ENCODE data around the gene FAM163B.
A peak's percentile ranks its signal among the peaks of the same experiment; 100 is the strongest.

The FAM163B gene

DNA sequence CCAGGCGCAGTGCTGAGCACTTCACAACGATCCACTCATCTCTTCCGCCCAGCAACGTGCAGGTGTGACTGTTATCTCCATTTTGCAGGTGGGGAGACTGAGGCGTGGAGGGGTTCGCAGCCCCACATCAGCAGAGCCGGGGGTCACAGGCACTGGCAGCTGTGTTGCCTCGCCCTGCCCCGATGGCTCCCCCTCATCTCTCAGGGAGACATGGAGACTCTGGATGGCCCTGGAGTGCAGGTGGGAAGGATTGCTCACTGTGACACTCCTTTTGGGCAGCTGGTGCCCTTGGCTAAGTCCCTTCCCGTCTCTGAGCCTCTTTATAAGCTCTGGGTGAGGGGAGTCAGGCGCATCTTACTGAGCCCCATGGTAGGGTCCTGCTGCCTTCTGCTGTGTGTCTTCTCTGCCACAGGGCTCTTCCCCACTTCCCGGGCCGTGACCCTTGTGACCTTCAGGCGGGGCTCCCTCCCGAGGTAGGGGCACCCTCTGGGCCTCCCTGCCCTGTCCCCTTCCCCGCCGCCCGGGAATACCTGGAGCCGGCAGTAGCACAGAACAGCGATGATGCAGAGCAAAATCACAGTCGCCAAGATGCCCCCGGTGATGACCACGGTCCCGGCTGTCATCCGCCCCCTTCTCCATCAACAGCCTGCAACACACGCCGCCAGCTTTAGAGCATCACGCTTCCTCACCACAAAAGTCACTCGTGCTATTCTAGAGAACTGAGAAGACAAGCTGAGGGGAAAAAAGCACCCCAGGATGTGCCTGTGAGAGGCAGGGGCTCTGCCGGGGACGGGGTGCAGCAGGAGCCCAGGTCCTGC lies 29.4 kb downstream of the FAM163B start:
- DNase-seq = no peak

DNA sequence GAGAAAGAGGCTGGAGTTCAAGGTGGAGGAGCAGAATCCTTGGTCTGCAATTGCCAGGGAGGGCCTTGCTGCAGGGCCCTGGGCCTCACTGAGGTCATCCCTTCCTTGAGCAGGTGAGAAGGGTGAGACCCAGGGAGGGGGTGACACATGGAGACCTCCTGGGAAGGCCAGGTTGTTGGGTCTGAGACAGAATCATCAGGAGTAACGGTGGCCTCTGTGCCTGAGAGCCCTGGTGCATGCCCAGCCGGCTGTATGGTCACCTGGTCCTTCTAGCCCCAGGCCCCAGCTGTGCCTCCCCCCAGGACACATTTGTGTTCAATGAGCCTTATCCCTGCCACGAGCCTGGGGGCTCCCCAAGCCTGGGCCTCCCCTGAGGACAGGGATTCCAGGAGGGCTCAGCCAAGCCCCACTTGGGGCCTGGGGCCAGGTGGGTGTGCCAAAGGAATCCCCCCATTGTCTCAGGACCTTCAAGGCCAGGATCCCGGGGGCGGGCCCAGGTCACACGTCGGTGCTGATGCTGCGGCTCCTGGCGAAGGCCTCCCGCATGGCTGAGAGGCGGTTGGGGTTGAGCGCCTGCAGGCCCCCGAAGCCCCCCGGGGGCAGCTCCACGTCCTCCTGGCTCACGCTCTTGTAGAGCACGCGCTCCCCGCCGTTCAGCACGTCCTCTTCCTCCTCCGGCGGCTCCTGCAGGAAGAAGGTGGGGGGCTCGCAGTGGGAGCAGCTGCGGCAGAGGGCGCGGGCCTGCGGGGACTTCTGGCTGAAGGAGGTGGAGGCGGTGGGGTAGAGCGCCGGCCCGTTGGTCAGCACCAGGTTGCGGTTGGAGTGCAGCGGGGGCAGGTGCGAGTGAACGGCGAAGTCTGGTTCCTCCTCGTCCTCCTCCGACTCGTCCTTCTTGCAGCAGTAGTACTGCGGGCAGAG lies 30.4 kb downstream of the FAM163B start:
- no peak for DNase-seq

DNA sequence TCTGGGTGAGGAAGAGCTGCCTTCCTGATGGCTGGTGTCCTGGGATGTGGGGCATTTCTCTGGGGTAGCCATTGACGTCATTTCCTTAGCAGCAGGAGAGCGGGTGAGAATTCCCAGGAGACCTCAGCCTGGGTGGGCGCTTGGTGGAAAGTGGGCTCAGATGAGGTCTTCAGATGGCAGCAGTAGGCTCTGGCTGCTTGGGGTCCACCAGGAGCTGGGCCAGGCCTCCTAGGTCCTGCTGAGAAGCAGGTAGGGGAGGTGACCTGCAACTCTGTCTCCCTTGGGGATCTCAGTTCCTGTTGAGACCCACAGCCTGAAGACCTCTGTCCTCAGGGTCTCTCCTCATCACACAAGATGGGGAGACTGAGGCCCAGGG lies 31.5 kb downstream of the FAM163B start:
- no peak for DNase-seq

- no peak for DNase-seq
Observed at GRCh38 chr9:133576875-133577736, 32.1 kb downstream of the FAM163B start.

GRCh38 chr9:133576031-133576874 lies 32.9 kb downstream of the FAM163B start:
- no peak for DNase-seq

- DNase-seq = no peak
Observed at GRCh38 chr9:133575186-133576030, 33.8 kb downstream of the FAM163B start.

- DNase-seq = no peak
Observed at GRCh38 chr9:133574771-133575170, 34.4 kb downstream of the FAM163B start.

DNA sequence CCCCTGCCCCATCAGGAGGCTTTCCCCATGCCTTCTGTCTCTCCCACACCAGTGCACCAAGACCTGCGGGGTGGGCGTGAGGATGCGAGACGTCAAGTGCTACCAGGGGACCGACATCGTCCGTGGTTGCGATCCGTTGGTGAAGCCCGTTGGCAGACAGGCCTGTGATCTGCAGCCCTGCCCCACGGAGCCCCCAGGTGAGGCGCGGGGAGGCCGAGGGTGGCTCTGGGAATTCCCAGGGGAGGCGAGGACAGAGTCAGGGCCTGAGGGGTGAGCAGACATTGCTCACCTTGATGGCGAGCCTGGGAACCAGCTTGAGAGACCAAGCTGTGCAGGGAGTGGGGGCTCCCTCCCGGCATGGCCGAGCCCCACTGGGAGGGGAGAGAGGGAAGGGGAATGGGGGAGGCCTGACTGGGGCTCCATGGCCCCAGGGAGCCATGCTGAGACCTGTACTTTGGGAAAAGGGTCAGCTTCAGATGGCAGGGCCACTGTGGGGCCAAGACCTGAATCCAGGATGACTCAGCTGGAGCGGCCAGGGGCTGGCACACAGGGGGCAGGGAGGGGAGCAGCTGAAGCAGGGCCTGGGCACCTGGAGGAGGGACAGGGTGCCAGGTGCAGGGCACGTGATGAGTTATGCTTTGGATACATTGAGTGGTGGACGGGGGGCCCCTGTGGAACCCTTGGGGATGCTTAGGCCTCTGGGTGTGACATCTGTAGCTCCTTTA lies 35.2 kb downstream of the FAM163B start:
- DNase-seq = no peak

GRCh38 chr9:133572821-133573361 lies 36.3 kb downstream of the FAM163B start:
- peak; percentile 46 for DNase-seq

DNA sequence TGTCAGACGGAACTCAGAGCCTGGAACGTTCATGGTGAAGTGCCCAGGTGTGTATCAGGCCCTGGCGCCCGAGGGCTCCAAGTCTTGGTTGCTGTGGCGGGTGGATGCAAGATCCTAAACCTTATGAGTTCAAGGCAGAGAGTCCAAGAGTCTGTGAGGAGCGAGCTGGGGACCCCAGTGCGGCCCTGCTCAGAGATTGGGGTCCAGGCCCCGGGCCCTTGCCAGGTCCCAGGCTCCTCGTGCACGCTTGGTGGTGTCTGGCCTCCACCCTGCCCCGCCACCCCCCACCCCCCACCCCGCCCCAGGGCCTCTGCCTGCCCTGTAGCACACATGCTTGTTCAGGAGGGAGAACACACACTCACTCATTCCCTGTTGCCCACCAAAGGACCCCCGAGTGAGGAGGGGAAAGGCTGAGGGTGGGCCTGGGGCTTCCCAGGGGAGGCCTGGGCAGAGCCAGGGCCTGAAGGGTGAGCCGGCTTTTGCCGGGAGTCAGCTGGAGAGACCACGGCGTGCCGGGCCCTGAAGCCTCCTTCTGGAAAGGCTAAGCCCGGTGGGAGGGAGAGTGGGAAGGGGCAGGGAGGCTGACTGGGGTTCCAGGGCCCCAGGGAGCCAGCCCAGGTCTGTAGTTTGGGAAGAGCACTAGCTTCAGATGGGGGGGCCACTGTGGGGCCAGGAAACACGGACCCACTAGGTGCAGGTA lies 37.1 kb downstream of the FAM163B start:
- DNase-seq = no peak

DNA sequence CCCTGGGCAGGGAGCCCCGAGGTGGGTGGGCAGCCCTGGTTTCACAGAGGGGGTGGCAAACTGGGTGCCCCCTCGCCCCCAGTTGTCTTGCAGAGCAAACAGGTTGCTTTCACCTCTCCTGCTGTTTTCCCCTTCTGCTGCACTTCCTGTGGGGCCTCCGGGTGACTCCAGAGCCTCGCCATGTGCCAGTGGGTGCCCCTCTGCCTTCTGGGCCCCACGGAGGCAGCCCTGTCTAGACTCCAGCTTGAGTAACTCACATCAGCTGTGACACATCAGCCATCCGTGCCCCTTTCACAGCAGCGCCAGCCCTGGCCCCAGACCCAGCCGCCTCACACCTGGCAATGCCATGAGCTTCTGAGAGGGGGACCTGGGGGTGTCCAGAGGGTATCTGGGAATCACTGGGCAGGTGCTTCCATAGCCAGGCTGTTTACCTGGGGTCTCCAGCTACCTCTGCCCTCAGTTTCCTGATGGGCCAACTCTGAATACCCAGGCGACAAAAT lies 37.7 kb downstream of the FAM163B start:
- no peak for DNase-seq

- DNase-seq = no peak
Observed at GRCh38 chr9:133570691-133571080, 38.5 kb downstream of the FAM163B start.

DNA sequence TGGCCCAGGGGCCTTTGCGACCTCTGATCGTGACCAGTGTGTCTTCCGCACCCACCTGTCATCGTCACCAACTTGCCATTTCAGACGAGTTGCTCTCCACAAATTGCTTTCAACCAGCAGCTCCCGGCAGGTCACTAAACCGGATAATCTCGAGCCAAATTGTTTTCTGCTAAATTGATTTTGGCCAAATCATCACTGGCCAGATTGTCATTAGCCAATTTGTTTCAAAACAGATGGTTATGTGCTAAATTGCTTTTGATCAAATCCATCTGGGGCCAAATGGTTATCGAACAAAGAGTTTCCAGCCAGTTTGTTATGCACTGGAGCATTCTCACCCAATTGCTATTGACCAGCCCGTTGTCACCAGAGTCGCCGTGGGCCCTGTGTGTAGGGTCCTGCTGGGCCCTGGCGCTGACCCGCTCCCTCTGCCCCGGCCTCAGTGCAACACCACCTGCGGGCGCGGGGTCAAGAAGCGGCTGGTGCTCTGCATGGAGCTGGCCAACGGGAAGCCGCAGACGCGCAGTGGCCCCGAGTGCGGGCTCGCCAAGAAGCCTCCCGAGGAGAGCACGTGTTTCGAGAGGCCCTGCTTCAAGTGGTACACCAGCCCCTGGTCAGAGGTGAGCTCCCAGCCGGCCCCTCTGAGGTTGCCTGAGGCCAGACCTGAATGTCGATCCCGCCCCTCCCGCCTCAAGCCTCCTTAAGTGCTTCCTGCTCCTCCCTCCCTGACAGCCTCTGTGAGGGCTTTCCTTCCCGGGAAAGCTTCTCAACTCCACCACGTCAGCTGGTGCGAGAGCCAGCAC lies 39.1 kb downstream of the FAM163B start:
- no peak for DNase-seq

DNA sequence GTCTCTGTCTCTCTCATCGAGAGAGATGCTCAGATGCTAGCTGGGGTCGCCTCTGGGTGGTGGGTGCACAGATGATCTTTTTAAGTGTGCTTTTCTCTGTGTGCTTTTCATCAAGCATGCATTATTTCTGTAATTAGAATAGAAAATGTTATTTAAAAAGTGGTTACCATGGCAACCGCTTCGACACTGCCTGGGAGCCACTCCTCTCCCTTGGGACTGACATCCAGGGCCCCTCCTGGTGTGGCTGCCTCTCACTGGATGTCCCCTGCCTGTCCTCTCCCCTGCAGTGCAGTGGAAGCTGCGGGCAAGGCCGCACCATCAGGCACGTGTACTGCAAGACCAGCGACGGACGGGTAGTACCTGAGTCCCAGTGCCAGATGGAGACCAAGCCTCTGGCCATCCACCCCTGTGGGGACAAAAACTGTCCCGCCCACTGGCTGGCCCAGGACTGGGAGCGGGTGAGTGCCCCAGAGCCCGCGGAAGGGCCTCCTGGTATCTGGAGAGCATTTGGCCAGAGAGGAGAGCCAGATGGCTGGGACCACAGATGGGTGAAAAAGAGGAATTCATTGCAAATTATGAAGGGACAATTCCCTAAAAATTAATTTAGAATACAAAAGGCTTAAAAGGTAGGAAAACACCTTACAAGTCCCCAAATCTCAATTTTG lies 39.9 kb downstream of the FAM163B start:
- no peak for DNase-seq

- no peak for DNase-seq
Observed at GRCh38 chr9:133568186-133568585, 41.0 kb downstream of the FAM163B start.

DNA sequence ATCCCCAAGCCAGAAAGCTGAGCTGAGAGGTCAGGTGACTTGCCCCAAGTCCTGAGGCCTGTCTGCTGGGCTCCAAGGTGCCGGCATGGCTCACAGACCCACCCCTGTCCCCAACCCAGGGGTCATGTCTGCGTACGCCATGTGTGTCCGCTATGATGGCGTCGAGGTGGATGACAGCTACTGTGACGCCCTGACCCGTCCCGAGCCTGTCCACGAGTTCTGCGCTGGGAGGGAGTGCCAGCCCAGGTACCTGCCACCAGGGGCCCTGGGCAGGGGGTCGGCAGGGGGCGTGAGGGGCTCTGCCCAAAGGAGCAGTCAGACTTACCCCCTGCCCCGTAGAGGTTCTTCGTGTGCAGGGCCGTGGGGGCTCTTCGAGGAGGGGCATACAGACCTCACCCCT lies 42.4 kb downstream of the FAM163B start:
- DNase-seq = no peak

DNA sequence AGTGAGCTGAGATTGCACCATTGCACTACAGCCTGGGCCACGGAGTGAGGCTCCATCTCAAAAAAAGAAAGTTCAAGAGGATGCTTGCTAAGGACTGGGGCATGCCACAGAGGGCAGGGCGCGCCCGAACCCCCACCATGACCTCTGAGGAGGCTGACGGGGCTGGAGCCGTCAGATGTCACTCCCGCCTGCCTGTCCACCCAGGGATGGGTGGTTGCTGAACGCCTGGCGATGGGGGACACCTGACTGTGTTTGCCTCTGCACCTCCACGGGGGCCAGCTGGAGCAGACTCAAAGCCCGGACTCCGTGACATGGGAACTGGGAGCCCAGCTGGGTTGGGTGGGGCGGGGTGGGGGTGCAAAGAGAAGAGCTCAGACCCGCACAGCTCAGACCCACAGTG lies 42.8 kb downstream of the FAM163B start:
- no peak for DNase-seq
